ENCODE data around the gene TPM3. TPM values are rescaled to one million over a fixed set of nuclear protein-coding genes. Genes with fewer than 3 reads are reported as not detected.

TPM3 gene
- total and polyA plus RNA-seq, 2 donors (not counting 1 experiment from before 2014, with no cell fraction given), result 215 to 842 TPM

DNA sequence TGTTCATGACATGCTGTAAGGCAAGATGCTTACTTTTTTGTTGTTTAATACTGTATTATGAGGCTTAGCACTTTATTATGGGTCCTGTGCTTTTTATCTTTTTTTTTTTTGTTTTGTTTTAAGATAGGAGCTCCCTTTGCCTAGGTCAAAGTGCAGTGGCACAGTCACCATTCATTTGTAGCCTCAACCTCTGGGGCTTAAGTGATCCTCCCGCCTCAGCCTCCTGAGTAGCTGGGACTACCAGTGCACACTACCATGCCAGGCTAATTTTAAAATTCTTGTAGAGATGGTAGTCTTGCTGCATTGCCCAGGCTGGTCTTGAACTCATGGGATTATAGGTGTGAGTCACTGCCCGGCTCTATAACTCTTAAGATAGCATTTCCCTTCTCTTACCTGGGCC is 33.5 kb upstream of the TPM3 start:
- DNase-seq (ENCODE audit: low read depth in 2 of 2), result no peak
- no peaks in the 10 kb centered on the region for H3K27me3 ChIP-seq (ENCODE audit: control insufficient read depth, insufficient read depth, low read length)
- no peak overlapping the region for H3K4me2 ChIP-seq (ENCODE audit: extremely low read depth, insufficient read depth, low read length)
- no peak overlapping the region for H3K4me3 ChIP-seq (replicated peaks in 1 of 4; ENCODE audit: control extremely low read depth in 1 of 4, insufficient read depth in 1 of 4, low read depth in 3 of 4, low read length in 4 of 4)
- no peak overlapping the region for H3K27ac ChIP-seq (ENCODE audit: insufficient read depth, low read length)
- no peak for TF ChIP-seq CTCF (conservative IDR thresholded peaks at IDR 0.05 in 1 of 2, IDR thresholded peaks at IDR 0.05 in 1 of 2; ENCODE audit: low read depth in 1 of 2, low read length in 2 of 2)
- no peaks in the 10 kb centered on the region for H3K4me1 ChIP-seq (ENCODE audit: control insufficient read depth, extremely low read depth, insufficient read depth, low read length)
- H4K20me1 ChIP-seq (ENCODE audit: control insufficient read depth, extremely low read depth, insufficient read depth, low read length), result peaks cover 3% of the 10 kb centered on the region
- H3K36me3 ChIP-seq (ENCODE audit: control insufficient read depth, insufficient read depth, low read length), result peaks cover 9% of the 10 kb centered on the region
- peaks cover 72% of the 10 kb centered on the region for H3K79me2 ChIP-seq (ENCODE audit: control insufficient read depth, insufficient read depth, low read length)
- H3K9ac ChIP-seq (ENCODE audit: insufficient read depth, low read length), result no peak overlapping the region
- H2AFZ ChIP-seq (ENCODE audit: low read length), result no peak overlapping the region
- H3K9me3 ChIP-seq (ENCODE audit: control insufficient read depth, insufficient read depth, low read depth, low read length), result no peaks in the 10 kb centered on the region

GRCh38 chr1:154223621-154224020 is 31.7 kb upstream of the TPM3 start:
- Histone ChIP-seq H3K9me3 (ENCODE audit: control insufficient read depth, insufficient read depth, low read depth, low read length) (no peaks in the 10 kb centered on the region), H3K27me3 (ENCODE audit: control insufficient read depth, insufficient read depth, low read length) (no peaks in the 10 kb centered on the region), H3K27ac (ENCODE audit: insufficient read depth, low read length) (no peak overlapping the region), H2AFZ (ENCODE audit: low read length) (no peak overlapping the region), H3K79me2 (ENCODE audit: control insufficient read depth, insufficient read depth, low read length) (peaks cover 84% of the 10 kb centered on the region), H3K4me2 (ENCODE audit: extremely low read depth, insufficient read depth, low read length) (peak overlapping the region; percentile 28), H3K36me3 (ENCODE audit: control insufficient read depth, insufficient read depth, low read length) (peaks cover 6% of the 10 kb centered on the region), H3K9ac (ENCODE audit: insufficient read depth, low read length) (no peak overlapping the region), H4K20me1 (ENCODE audit: control insufficient read depth, extremely low read depth, insufficient read depth, low read length) (peaks cover 3% of the 10 kb centered on the region), H3K4me3 (replicated peaks in 1 of 4; ENCODE audit: control extremely low read depth in 1 of 4, insufficient read depth in 1 of 4, low read depth in 3 of 4, low read length in 4 of 4) (peak overlapping the region in 2 of 4 experiments; percentile 88 to 91), H3K4me1 (ENCODE audit: control insufficient read depth, extremely low read depth, insufficient read depth, low read length) (peaks cover 3% of the 10 kb centered on the region)
- TF ChIP-seq EZH2 (IDR thresholded peaks at IDR 0.05; ENCODE audit: low read length, missing control alignments), result no peak
- no peak for TF ChIP-seq CTCF (conservative IDR thresholded peaks at IDR 0.05 in 1 of 2, IDR thresholded peaks at IDR 0.05 in 1 of 2; ENCODE audit: low read depth in 1 of 2, low read length in 2 of 2)
- DNase-seq (ENCODE audit: low read depth in 2 of 2), result no peak

GRCh38 chr1:154222918-154223317 is 31.0 kb upstream of the TPM3 start:
- Histone ChIP-seq H3K4me1 (ENCODE audit: control insufficient read depth, extremely low read depth, insufficient read depth, low read length) (peaks cover 7% of the 10 kb centered on the region), H3K4me2 (ENCODE audit: extremely low read depth, insufficient read depth, low read length) (peak overlapping the region; percentile 44), H3K9ac (ENCODE audit: insufficient read depth, low read length) (no peak overlapping the region), H3K27me3 (ENCODE audit: control insufficient read depth, insufficient read depth, low read length) (no peaks in the 10 kb centered on the region), H3K4me3 (replicated peaks in 1 of 4; ENCODE audit: control extremely low read depth in 1 of 4, insufficient read depth in 1 of 4, low read depth in 3 of 4, low read length in 4 of 4) (peak overlapping the region in 3 of 4 experiments; percentile 7 to 91 (median 88)), H3K9me3 (ENCODE audit: control insufficient read depth, insufficient read depth, low read depth, low read length) (no peaks in the 10 kb centered on the region), H4K20me1 (ENCODE audit: control insufficient read depth, extremely low read depth, insufficient read depth, low read length) (peaks cover 3% of the 10 kb centered on the region), H3K27ac (ENCODE audit: insufficient read depth, low read length) (no peak overlapping the region), H3K36me3 (ENCODE audit: control insufficient read depth, insufficient read depth, low read length) (peaks cover 5% of the 10 kb centered on the region), H3K79me2 (ENCODE audit: control insufficient read depth, insufficient read depth, low read length) (peaks cover 87% of the 10 kb centered on the region), H2AFZ (ENCODE audit: low read length) (no peak overlapping the region)
- TF ChIP-seq EZH2 (IDR thresholded peaks at IDR 0.05; ENCODE audit: low read length, missing control alignments), result no peak
- no peak for TF ChIP-seq CTCF (conservative IDR thresholded peaks at IDR 0.05 in 1 of 2, IDR thresholded peaks at IDR 0.05 in 1 of 2; ENCODE audit: low read depth in 1 of 2, low read length in 2 of 2)
- no peak for DNase-seq (ENCODE audit: low read depth in 2 of 2)

Data from fibroblast of lung (primary cell).